ENCODE data around the gene BRME1. TPM values are rescaled to one million over a fixed set of nuclear protein-coding genes. Genes with fewer than 3 reads are reported as not detected.

Gene BRME1
- total and polyA plus RNA-seq, 2 of the 13 experiments (the other 11 are each of a cell fraction or from before 2014, with no cell fraction given): 0.74 to 1.5 TPM

- TF ChIP-seq, protein P1, sequence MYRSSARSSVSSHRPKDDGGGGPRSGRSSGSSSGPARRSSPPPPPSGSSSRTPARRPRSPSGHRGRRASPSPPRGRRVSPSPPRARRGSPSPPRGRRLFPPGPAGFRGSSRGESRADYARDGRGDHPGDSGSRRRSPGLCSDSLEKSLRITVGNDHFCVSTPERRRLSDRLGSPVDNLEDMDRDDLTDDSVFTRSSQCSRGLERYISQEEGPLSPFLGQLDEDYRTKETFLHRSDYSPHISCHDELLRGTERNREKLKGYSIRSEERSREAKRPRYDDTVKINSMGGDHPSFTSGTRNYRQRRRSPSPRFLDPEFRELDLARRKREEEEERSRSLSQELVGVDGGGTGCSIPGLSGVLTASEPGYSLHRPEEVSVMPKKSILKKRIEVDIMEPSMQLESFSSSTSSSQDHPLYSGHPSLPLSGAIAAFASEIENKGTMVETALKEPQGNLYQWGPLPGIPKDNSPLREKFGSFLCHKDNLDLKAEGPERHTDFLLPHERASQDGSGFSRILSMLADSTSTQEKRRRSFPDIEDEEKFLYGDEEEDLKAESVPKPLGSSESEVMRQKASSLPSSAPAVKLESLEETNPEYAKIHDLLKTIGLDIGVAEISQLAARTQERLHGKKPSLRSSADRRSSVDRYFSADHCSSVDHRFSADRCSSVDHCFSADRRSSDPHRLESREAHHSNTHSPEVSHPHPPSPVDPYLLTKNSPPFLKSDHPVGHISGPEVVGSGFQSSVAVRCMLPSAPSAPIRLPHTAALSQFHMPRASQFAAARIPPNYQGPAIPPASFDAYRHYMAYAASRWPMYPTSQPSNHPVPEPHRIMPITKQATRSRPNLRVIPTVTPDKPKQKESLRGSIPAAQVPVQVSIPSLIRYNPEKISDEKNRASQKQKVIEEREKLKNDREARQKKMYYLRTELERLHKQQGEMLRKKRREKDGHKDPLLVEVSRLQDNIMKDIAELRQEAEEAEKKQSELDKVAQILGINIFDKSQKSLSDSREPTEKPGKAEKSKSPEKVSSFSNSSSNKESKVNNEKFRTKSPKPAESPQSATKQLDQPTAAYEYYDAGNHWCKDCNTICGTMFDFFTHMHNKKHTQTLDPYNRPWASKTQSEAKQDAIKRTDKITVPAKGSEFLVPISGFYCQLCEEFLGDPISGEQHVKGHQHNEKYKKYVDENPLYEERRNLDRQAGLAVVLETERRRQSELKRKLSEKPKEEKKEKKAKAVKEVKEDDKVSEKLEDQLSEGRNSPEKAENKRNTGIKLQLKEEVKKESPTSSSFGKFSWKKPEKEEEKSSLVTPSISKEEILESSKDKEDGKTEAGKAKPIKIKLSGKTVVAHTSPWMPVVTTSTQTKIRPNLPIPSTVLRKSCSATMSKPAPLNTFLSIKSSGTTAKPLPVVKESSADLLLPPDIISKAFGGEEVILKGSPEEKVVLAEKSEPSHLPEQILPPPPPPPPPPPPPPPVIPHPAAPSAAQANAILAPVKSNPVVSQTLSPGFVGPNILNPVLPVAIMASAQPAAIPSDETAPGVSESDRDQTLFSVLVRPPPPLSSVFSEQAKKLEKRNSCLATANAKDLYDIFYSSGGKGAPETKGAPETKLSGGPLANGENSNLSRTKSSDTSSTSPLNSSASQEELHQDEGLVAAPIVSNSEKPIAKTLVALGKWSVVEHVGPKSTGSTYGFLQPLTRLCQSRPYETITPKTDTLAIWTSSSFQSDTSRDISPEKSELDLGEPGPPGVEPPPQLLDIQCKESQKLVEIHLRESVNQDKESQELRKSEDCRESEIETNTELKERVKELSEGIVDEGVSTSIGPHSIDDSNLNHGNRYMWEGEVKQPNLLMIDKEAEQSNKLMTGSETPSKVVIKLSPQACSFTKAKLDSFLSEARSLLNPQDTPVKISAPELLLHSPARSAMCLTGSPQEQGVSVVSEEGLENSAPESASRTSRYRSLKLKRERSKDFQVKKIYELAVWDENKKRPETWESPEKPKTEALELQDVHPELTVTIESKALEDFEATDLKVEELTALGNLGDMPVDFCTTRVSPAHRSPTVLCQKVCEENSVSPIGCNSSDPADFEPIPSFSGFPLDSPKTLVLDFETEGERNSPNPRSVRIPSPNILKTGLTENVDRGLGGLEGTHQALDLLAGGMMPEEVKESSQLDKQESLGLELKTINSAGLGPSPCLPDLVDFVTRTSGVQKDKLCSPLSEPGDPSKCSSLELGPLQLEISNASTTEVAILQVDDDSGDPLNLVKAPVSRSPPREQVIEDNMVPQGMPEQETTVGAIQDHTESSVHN (CRISPR knock-in tag; IDR thresholded peaks at IDR 0.05): no peak
- TF ChIP-seq MIXL1 (CRISPR knock-in tag; IDR thresholded peaks at IDR 0.05): no peak
- no peak for TF ChIP-seq ZFP37 (CRISPR knock-in tag; IDR thresholded peaks at IDR 0.05; ENCODE audit: borderline replicate concordance)
- no peak for TF ChIP-seq ZNF720 (CRISPR knock-in tag; IDR thresholded peaks at IDR 0.05)
- TF ChIP-seq ZBTB10 (CRISPR knock-in tag; IDR thresholded peaks at IDR 0.05; ENCODE audit: borderline replicate concordance): no peak
- no peak for TF ChIP-seq ZKSCAN1 (IDR thresholded peaks at IDR 0.05; ENCODE audit: low read length)
- no peak for TF ChIP-seq ELF1 (CRISPR knock-in tag; IDR thresholded peaks at IDR 0.05)
- no peak for TF ChIP-seq ZNF546 (CRISPR knock-in tag; conservative IDR thresholded peaks at IDR 0.05)
- no peak for TF ChIP-seq KLF11 (CRISPR knock-in tag; IDR thresholded peaks at IDR 0.05)
- TF ChIP-seq ZNF674 (CRISPR knock-in tag; IDR thresholded peaks at IDR 0.05; ENCODE audit: low read depth): no peak
- TF ChIP-seq, protein P2, sequence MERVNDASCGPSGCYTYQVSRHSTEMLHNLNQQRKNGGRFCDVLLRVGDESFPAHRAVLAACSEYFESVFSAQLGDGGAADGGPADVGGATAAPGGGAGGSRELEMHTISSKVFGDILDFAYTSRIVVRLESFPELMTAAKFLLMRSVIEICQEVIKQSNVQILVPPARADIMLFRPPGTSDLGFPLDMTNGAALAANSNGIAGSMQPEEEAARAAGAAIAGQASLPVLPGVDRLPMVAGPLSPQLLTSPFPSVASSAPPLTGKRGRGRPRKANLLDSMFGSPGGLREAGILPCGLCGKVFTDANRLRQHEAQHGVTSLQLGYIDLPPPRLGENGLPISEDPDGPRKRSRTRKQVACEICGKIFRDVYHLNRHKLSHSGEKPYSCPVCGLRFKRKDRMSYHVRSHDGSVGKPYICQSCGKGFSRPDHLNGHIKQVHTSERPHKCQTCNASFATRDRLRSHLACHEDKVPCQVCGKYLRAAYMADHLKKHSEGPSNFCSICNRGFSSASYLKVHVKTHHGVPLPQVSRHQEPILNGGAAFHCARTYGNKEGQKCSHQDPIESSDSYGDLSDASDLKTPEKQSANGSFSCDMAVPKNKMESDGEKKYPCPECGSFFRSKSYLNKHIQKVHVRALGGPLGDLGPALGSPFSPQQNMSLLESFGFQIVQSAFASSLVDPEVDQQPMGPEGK (CRISPR knock-in tag; IDR thresholded peaks at IDR 0.05): 0 out of 2 replicates have a peak, but pooled peaks have one; percentile 37
- TF ChIP-seq, protein P3, sequence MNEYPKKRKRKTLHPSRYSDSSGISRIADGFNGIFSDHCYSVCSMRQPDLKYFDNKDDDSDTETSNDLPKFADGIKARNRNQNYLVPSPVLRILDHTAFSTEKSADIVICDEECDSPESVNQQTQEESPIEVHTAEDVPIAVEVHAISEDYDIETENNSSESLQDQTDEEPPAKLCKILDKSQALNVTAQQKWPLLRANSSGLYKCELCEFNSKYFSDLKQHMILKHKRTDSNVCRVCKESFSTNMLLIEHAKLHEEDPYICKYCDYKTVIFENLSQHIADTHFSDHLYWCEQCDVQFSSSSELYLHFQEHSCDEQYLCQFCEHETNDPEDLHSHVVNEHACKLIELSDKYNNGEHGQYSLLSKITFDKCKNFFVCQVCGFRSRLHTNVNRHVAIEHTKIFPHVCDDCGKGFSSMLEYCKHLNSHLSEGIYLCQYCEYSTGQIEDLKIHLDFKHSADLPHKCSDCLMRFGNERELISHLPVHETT (CRISPR knock-in tag; conservative IDR thresholded peaks at IDR 0.05): no peak
Observed at GRCh38 chr19:13849991-13850909, 55.7 kb downstream of the BRME1 start (continued).
